ENCODE measurements around the gene FIBP.

The FIBP gene

GRCh38 chr11:65915821-65916251 lies 27.6 kb upstream of the FIBP start:
- in situ Hi-C loops (cut with MboI; ENCODE audit: low sequenced_read_pairs, unreplicated experiment): no loop called here
- DNase-seq (ENCODE audit: low spot score): no peak

GRCh38 chr11:65915101-65915820 lies 27.0 kb upstream of the FIBP start:
- no peak for TF ChIP-seq CTCF (IDR thresholded peaks at IDR 0.05; ENCODE audit: borderline replicate concordance, control extremely low read depth, extremely low read depth, insufficient read depth, missing control alignments)
- in situ Hi-C loops (cut with MboI; ENCODE audit: low sequenced_read_pairs, unreplicated experiment): no loop called here
- DNase-seq (ENCODE audit: low spot score): no peak

More at GRCh38 chr11:65915821-65916251, 27.6 kb upstream of the FIBP start:
- no peak for TF ChIP-seq CTCF (IDR thresholded peaks at IDR 0.05; ENCODE audit: borderline replicate concordance, control extremely low read depth, extremely low read depth, insufficient read depth, missing control alignments)

GRCh38 chr11:65912845-65913244 lies 24.6 kb upstream of the FIBP start:
- in situ Hi-C loops (cut with MboI; ENCODE audit: low sequenced_read_pairs, unreplicated experiment): no loop called here
- no peak for DNase-seq (ENCODE audit: low spot score)
- no peak for TF ChIP-seq CTCF (IDR thresholded peaks at IDR 0.05; ENCODE audit: borderline replicate concordance, control extremely low read depth, extremely low read depth, insufficient read depth, missing control alignments)

- no peak for TF ChIP-seq CTCF (IDR thresholded peaks at IDR 0.05; ENCODE audit: borderline replicate concordance, control extremely low read depth, extremely low read depth, insufficient read depth, missing control alignments)
- in situ Hi-C loops (cut with MboI; ENCODE audit: low sequenced_read_pairs, unreplicated experiment): no loop called here
Measured at GRCh38 chr11:65911682-65912568, 23.7 kb upstream of the FIBP start.

GRCh38 chr11:65907878-65908277 lies 19.6 kb upstream of the FIBP start:
- no peak for DNase-seq (ENCODE audit: low spot score)
- in situ Hi-C loops (cut with MboI; ENCODE audit: low sequenced_read_pairs, unreplicated experiment): no loop called here

More at GRCh38 chr11:65911682-65912568, 23.7 kb upstream of the FIBP start:
- no peak for DNase-seq (ENCODE audit: low spot score)

More at GRCh38 chr11:65907878-65908277, 19.6 kb upstream of the FIBP start:
- no peak for TF ChIP-seq CTCF (IDR thresholded peaks at IDR 0.05; ENCODE audit: borderline replicate concordance, control extremely low read depth, extremely low read depth, insufficient read depth, missing control alignments)
